Neural cell (in vitro differentiated cells): ENCODE data around the gene FHIP1A.

ENCODE experiments used
- EP300 ChIP-seq: fragments of 450-650 bp; conservative IDR thresholded peaks from 2 replicates; pipeline ENCODE4 v1.6.1; 2014; ENCODE audit warnings: antibody characterized with exemption, mild to moderate bottlenecking, moderate library complexity; ENCODE audit not compliant: poor library complexity, severe bottlenecking
- EZH2 ChIP-seq: fragments of 200-600, 300-800 bp; shearing (Covaris generic), sonication (generic); IDR thresholded peaks from 2 replicates; pipeline ENCODE4 v1.6.1; 2014; ENCODE audit warnings: antibody characterized with exemption, low read length, borderline replicate concordance, mild to moderate bottlenecking; ENCODE audit not compliant: insufficient read depth, poor library complexity, severe bottlenecking
- TF ChIP-seq, protein P1 (sequence below): fragments of 450-650 bp; IDR thresholded peaks from 2 replicates; pipeline ENCODE4 v1.5.1; 2014; ENCODE audit warnings: antibody characterized with exemption, mild to moderate bottlenecking, moderate library complexity; ENCODE audit not compliant: poor library complexity, severe bottlenecking

GRCh38 chr4:151434183-151434860, 25.3 kb downstream of the FHIP1A start:
- TF ChIP-seq EZH2: no peak
- no peak for TF ChIP-seq EP300
- TF ChIP-seq, protein P1, sequence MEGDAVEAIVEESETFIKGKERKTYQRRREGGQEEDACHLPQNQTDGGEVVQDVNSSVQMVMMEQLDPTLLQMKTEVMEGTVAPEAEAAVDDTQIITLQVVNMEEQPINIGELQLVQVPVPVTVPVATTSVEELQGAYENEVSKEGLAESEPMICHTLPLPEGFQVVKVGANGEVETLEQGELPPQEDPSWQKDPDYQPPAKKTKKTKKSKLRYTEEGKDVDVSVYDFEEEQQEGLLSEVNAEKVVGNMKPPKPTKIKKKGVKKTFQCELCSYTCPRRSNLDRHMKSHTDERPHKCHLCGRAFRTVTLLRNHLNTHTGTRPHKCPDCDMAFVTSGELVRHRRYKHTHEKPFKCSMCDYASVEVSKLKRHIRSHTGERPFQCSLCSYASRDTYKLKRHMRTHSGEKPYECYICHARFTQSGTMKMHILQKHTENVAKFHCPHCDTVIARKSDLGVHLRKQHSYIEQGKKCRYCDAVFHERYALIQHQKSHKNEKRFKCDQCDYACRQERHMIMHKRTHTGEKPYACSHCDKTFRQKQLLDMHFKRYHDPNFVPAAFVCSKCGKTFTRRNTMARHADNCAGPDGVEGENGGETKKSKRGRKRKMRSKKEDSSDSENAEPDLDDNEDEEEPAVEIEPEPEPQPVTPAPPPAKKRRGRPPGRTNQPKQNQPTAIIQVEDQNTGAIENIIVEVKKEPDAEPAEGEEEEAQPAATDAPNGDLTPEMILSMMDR: no peak
